H1 (cell line): ENCODE measurements around the gene AP1S1. TPM values are rescaled to one million over a fixed set of nuclear protein-coding genes. Genes with fewer than 3 reads are reported as not detected.

Experiments used
- microRNA-seq, 2 experiments: library from miRNA; unstranded; fragments of <30 nt; microRNA quantifications; one replicate each; pipeline versions ENCODE4 to v1.2.0, GENCODE V29; 2016 to 2020; ENCODE audit warnings: borderline microRNAs expressed in 2 of 2, borderline number of aligned reads in 2 of 2, borderline replicate concordance in 1 of 2
- polyA plus RNA-seq, 7 experiments: library from polyadenylated mRNA; depleted of rRNA in 3 of 7; stranded (reverse) in 5 of 7; unstranded in 2 of 7; fragments of >200 nt in 5 of 7; fragments of 200-250 nt in 2 of 7; gene quantifications; 1 replicate in 5 of 7; 2 replicates in 1 of 7; 4 replicates in 1 of 7; pipeline versions ENCODE4 v1.2.1 to v1.2.3, GENCODE V29; 2011 to 2013; ENCODE audit warnings: missing spikeins in 2 of 7, mixed read lengths in 2 of 7
- small RNA-seq: library from polyadenylated mRNA; stranded (forward); fragments of <200 nt; extraction: miRNeasy Mini kit (QIAGEN cat#:217004); gene quantifications from one replicate; pipeline ENCODE3, GENCODE V24; 2013; ENCODE audit not compliant: insufficient read depth
- total RNA-seq: library from RNA; stranded (reverse); fragmentation: NEBNext Ultra II Directional; extraction: Animal tissue kit (Norgen Biotek cat#: 25700); gene quantifications from 2 replicates; pipeline ENCODE4 v1.2.1, GENCODE V29; 2021

AP1S1 gene
- total and polyA plus RNA-seq, 2 of the 8 experiments (the other 6 are each of a cell fraction or from before 2014, with no cell fraction given), result 56.1 to 59.3 TPM

Small RNAs within 50 kb of the gene (microRNA-seq; reads per million reads assigned to microRNA genes)
- 0 reads per million in 2 experiments for gene MIR4653

Small RNAs within 50 kb of the gene (small RNA-seq; reads per million reads assigned to genes)
- gene MIR4653, result not detected

Other genes starting within 250 kb of the AP1S1 start
- 43.9 and 44.6 TPM in 2 replicates for gene MUC3A, start 204.9 kb upstream of the AP1S1 start, total RNA-seq
- 15.4 and 27.2 TPM in 2 replicates for gene MUC3A, start 204.9 kb upstream of the AP1S1 start, polyA plus RNA-seq (2011; rRNA removed)
- gene MUC12, start 184.9 kb upstream of the AP1S1 start, total RNA-seq, result 7.0 and 7.7 TPM in 2 replicates
- 13.5 and 16.2 TPM in 2 replicates for gene MUC12, start 184.9 kb upstream of the AP1S1 start, polyA plus RNA-seq (2011; rRNA removed)
- gene MUC17, start 134.4 kb upstream of the AP1S1 start, total RNA-seq, result not detected in 2 replicates
- 0.02 TPM in 2 replicates for gene MUC17, start 134.4 kb upstream of the AP1S1 start, polyA plus RNA-seq (2011; rRNA removed)
- 17.5 and 18.8 TPM in 2 replicates for gene TRIM56, start 69.0 kb upstream of the AP1S1 start, total RNA-seq
- gene TRIM56, start 69.0 kb upstream of the AP1S1 start, polyA plus RNA-seq (2011; rRNA removed), result 2.0 and 3.4 TPM in 2 replicates
- gene SERPINE1, start 27.4 kb upstream of the AP1S1 start, total RNA-seq, result 5.6 and 6.8 TPM in 2 replicates
- gene SERPINE1, start 27.4 kb upstream of the AP1S1 start, polyA plus RNA-seq (2011; rRNA removed), result 3.7 and 3.8 TPM in 2 replicates
- gene VGF, start 11.1 kb downstream of the AP1S1 start, total RNA-seq, result 7.0 and 7.4 TPM in 2 replicates
- 1.6 and 3.0 TPM in 2 replicates for gene VGF, start 11.1 kb downstream of the AP1S1 start, polyA plus RNA-seq (2011; rRNA removed)
- gene NAT16, start 25.8 kb downstream of the AP1S1 start, total RNA-seq, result 0.84 and 1.0 TPM in 2 replicates
- gene NAT16, start 25.8 kb downstream of the AP1S1 start, polyA plus RNA-seq (2011; rRNA removed), result 0.26 and 0.47 TPM in 2 replicates
- 0.82 TPM in 1 of 2 replicates, not detected in the other for gene MOGAT3, start 46.6 kb downstream of the AP1S1 start, total RNA-seq
- gene MOGAT3, start 46.6 kb downstream of the AP1S1 start, polyA plus RNA-seq (2011; rRNA removed), result 0.21 and 0.58 TPM in 2 replicates
- gene PLOD3, start 63.1 kb downstream of the AP1S1 start, total RNA-seq, result 43.1 and 47.2 TPM in 2 replicates
- 28.4 and 57.0 TPM in 2 replicates for gene PLOD3, start 63.1 kb downstream of the AP1S1 start, polyA plus RNA-seq (2011; rRNA removed)
- 59.9 and 61.7 TPM in 2 replicates for gene ZNHIT1, start 63.7 kb downstream of the AP1S1 start, total RNA-seq
- 38.2 and 48.9 TPM in 2 replicates for gene ZNHIT1, start 63.7 kb downstream of the AP1S1 start, polyA plus RNA-seq (2011; rRNA removed)
- gene CLDN15, start 83.3 kb downstream of the AP1S1 start, total RNA-seq, result 5.5 and 5.9 TPM in 2 replicates
- gene CLDN15, start 83.3 kb downstream of the AP1S1 start, polyA plus RNA-seq (2011; rRNA removed), result 7.6 and 11.1 TPM in 2 replicates
- gene FIS1, start 90.6 kb downstream of the AP1S1 start, total RNA-seq, result 122 and 128 TPM in 2 replicates
- gene FIS1, start 90.6 kb downstream of the AP1S1 start, polyA plus RNA-seq (2011; rRNA removed), result 195 and 246 TPM in 2 replicates
- gene IFT22, start 167.3 kb downstream of the AP1S1 start, total RNA-seq, result 17.7 and 17.8 TPM in 2 replicates
- 12.5 and 18.9 TPM in 2 replicates for gene IFT22, start 167.3 kb downstream of the AP1S1 start, polyA plus RNA-seq (2011; rRNA removed)
- 68.8 and 71.4 TPM in 2 replicates for gene COL26A1, start 208.4 kb downstream of the AP1S1 start, total RNA-seq
- 51.1 and 68.1 TPM in 2 replicates for gene COL26A1, start 208.4 kb downstream of the AP1S1 start, polyA plus RNA-seq (2011; rRNA removed)